Measurements from ENCODE around the gene ROM1.

- TF ChIP-seq CTCF (IDR thresholded peaks at IDR 0.05): peak in 1 of 3 donors; percentile 22
- peak; percentile 78 to 92 (median 79) for TF ChIP-seq POLR2AphosphoS5 (IDR thresholded peaks at IDR 0.05)
These were observed 33.1 kb downstream of the ROM1 start, which contains the start of gene GANAB for GRCh38 chr11:62645946-62646824.

Measured in breast epithelium (tissue), 3 donors.